Sigmoid colon (tissue), 7 donors: ENCODE results near the gene TRIM62. TPM values are rescaled to one million over a fixed set of nuclear protein-coding genes. Genes with fewer than 3 reads are reported as not detected.
A peak's percentile ranks its signal among the peaks of the same experiment; 100 is the strongest.

ENCODE experiments used
- DNase-seq: peaks from one replicate; pipeline ENCODE4 v3.0.0-alpha.2; 2019
- H3K27ac ChIP-seq, 4 donors: fragments of 200-600 bp; sonication (generic); one replicate each; pipeline ENCODE4 v1.5.1; 2016 to 2019; ENCODE audit warnings: mild to moderate bottlenecking in 1 of 4
- H3K27me3 ChIP-seq, 3 donors: fragments of 200-600 bp; sonication (generic); one replicate each; pipeline ENCODE4 v1.5.1; 2019; ENCODE audit warnings: mild to moderate bottlenecking in 1 of 3
- H3K36me3 ChIP-seq, 4 donors: fragments of 200-600 bp; sonication (generic); one replicate each; pipeline ENCODE4 v1.5.1; 2016 to 2019
- H3K4me1 ChIP-seq, 4 donors: fragments of 200-600 bp; sonication (generic); one replicate each; pipeline ENCODE4 v1.5.1; 2017 to 2019
- H3K4me3 ChIP-seq, 4 donors: fragments of 200-600 bp; sonication (generic); one replicate each; pipeline ENCODE4 v1.5.1; 2017 to 2019; ENCODE audit warnings: mild to moderate bottlenecking in 2 of 4, moderate library complexity in 1 of 4
- H3K9me3 ChIP-seq, 4 donors: fragments of 200-600 bp in 3 of 4; sonication (generic) in 3 of 4; one replicate each; pipeline versions ENCODE4 v1.5.1 to v1.6.1; 2013 to 2019
- CTCF ChIP-seq, 4 experiments: fragments of 450-650 bp in 3 of 4; fragments of 200-600 bp in 1 of 4; IDR thresholded peaks; one replicate each; pipeline ENCODE4 v1.5.1; 2016 to 2019; ENCODE audit warnings: antibody characterized with exemption in 4 of 4, mild to moderate bottlenecking in 3 of 4, moderate library complexity in 2 of 4
- EP300 ChIP-seq, 4 donors: sonication (generic); formaldehyde crosslinking; IDR thresholded peaks; one replicate each; pipeline ENCODE4 v1.6.1; 2017; ENCODE audit warnings: antibody characterized with exemption in 4 of 4
- POLR2A ChIP-seq, 2 donors: fragments of 450-650 bp; IDR thresholded peaks; one replicate each; pipeline ENCODE4 v1.6.1; 2016; ENCODE audit warnings: antibody characterized with exemption in 2 of 2, mild to moderate bottlenecking in 2 of 2, moderate library complexity in 2 of 2
- POLR2AphosphoS5 ChIP-seq, 4 donors: sonication (generic); formaldehyde crosslinking; IDR thresholded peaks; one replicate each; pipeline ENCODE4 v1.6.1; 2017; ENCODE audit warnings: antibody characterized with exemption in 4 of 4
- WGBS, 2 donors: extraction: QIAGEN DNeasy Blood & Tissue Kit; methylation state at CpG; one replicate each; pipeline ENCODE4 v1.1.7; 2013; 5-methylcytosine and 5-hydroxymethylcytosine counted together
- intact Hi-C: fragments of 100-400 bp; cut with DNase I; formaldehyde crosslinking; loops from one replicate; pipeline ENCODE4 v1.15.1; 2023
- polyA plus RNA-seq, 3 donors: library from polyadenylated mRNA; stranded (reverse); fragments of 200-250 nt; gene quantifications; one replicate each; pipeline ENCODE4 v1.2.3, GENCODE V29; 2013
- total RNA-seq, 4 donors: library from RNA; depleted of rRNA; stranded (reverse); fragments of >200 nt; gene quantifications; one replicate each; pipeline ENCODE4 v1.1.0, GENCODE V29; 2016
- donor health status: healthy with polysubstance abuse.
- donor health status: Bipolar disorder and iron deficiency.
- donor health status: healthy.

The TRIM62 gene
- total and polyA plus RNA-seq, 7 donors = 1.2 to 5.2 (median 3.9) TPM

- no peak for DNase-seq
- H3K4me1 ChIP-seq = peaks cover 0 to 15% (median 9%) of the 10 kb centered on the region in 4 donors
- H3K4me3 ChIP-seq = no peak overlapping the region
- H3K9me3 ChIP-seq = no peaks in the 10 kb centered on the region
- TF ChIP-seq CTCF (IDR thresholded peaks at IDR 0.05) (no peak), POLR2AphosphoS5 (IDR thresholded peaks at IDR 0.05) (no peak), EP300 (IDR thresholded peaks at IDR 0.05) (no peak), POLR2A (IDR thresholded peaks at IDR 0.05) (no peak)
- intact Hi-C loops = loop anchor here (5.0 kb wide), 1 partner anchor 236 kb away; no protein-coding TSS in a partner anchor
- no peak overlapping the region for H3K27ac ChIP-seq
- 77 to 86% methylated on average over 2 of the region's 2 CpGs for WGBS, 2 donors
- no peaks in the 10 kb centered on the region for H3K36me3 ChIP-seq
- no peaks in the 10 kb centered on the region for H3K27me3 ChIP-seq
These were observed 50.7 kb downstream of the TRIM62 start for GRCh38 chr1:33131191-33131590.

GRCh38 chr1:33130297-33130696 is 51.5 kb downstream of the TRIM62 start:
- WGBS, 2 donors = 81% methylated on average over 4 of the region's 4 CpGs
- no peaks in the 10 kb centered on the region for H3K36me3 ChIP-seq
- H3K4me3 ChIP-seq = no peak overlapping the region
- no peaks in the 10 kb centered on the region for H3K9me3 ChIP-seq
- H3K27ac ChIP-seq = no peak overlapping the region
- no peak for DNase-seq
- no peaks in the 10 kb centered on the region for H3K27me3 ChIP-seq
- H3K4me1 ChIP-seq = peaks cover 0 to 15% (median 12%) of the 10 kb centered on the region in 4 donors
- intact Hi-C loops = loop anchor here (5.0 kb wide), 1 partner anchor 237 kb away; no protein-coding TSS in a partner anchor
- TF ChIP-seq EP300 (IDR thresholded peaks at IDR 0.05) (no peak), CTCF (IDR thresholded peaks at IDR 0.05) (no peak), POLR2AphosphoS5 (IDR thresholded peaks at IDR 0.05) (no peak), POLR2A (IDR thresholded peaks at IDR 0.05) (no peak)

- intact Hi-C loops = no loop called here
- WGBS, 2 donors = 92 to 94% methylated on average over 4 of the region's 4 CpGs
- Histone ChIP-seq H3K36me3 (no peaks in the 10 kb centered on the region), H3K27me3 (no peaks in the 10 kb centered on the region), H3K9me3 (no peaks in the 10 kb centered on the region), H3K4me3 (no peak overlapping the region), H3K27ac (no peak overlapping the region), H3K4me1 (peaks cover 0 to 15% (median 12%) of the 10 kb centered on the region in 4 donors)
- TF ChIP-seq CTCF (IDR thresholded peaks at IDR 0.05) (no peak), POLR2A (IDR thresholded peaks at IDR 0.05) (no peak), POLR2AphosphoS5 (IDR thresholded peaks at IDR 0.05) (no peak), EP300 (IDR thresholded peaks at IDR 0.05) (no peak)
- DNase-seq = no peak
These were observed 53.1 kb downstream of the TRIM62 start for GRCh38 chr1:33128781-33129180.

GRCh38 chr1:33127001-33127823 is 54.6 kb downstream of the TRIM62 start:
- Histone ChIP-seq H3K9me3 (no peaks in the 10 kb centered on the region), H3K36me3 (no peaks in the 10 kb centered on the region), H3K4me3 (peak overlapping the region; percentile 46 to 58 (median 55)), H3K4me1 (peaks cover 0 to 15% (median 12%) of the 10 kb centered on the region in 4 donors), H3K27me3 (no peaks in the 10 kb centered on the region), H3K27ac (peak overlapping the region; percentile 75 to 87 (median 82))
- 2% methylated on average over 44 of the region's 44 CpGs for WGBS, 2 donors
- peak; percentile 99 for DNase-seq
- peak in 1 of 4 donors; percentile 76 for TF ChIP-seq EP300 (IDR thresholded peaks at IDR 0.05)
- peak in 1 of 2 donors; percentile 18 for TF ChIP-seq POLR2A (IDR thresholded peaks at IDR 0.05)
- TF ChIP-seq CTCF (IDR thresholded peaks at IDR 0.05) = peak; percentile 45 to 86 (median 80)
- peak; percentile 64 to 92 (median 76) for TF ChIP-seq POLR2AphosphoS5 (IDR thresholded peaks at IDR 0.05)
- intact Hi-C loops = loop anchor here (1.0 to 2.0 kb wide), 2 partner anchors 54 to 128 kb away; no protein-coding TSS in a partner anchor
